Measurements from ENCODE around the gene TPPP2. TPM values are rescaled to one million over a fixed set of nuclear protein-coding genes. Genes with fewer than 3 reads are reported as not detected.
A peak's percentile ranks its signal among the peaks of the same experiment; 100 is the strongest.

Gene TPPP2
- total and polyA plus RNA-seq, 4 donors, result 1.5 to 5.9 (median 1.6) TPM

- Histone ChIP-seq H3K27ac (ENCODE audit: low read depth in 1 of 2, low read length in 2 of 2) (no peak overlapping the region), H3K27me3 (ENCODE audit: control insufficient read depth in 4 of 4, insufficient read depth in 4 of 4, low read length in 3 of 4) (no peaks in the 10 kb centered on the region), H3K36me3 (ENCODE audit: control insufficient read depth in 4 of 4, insufficient read depth in 3 of 4, low read depth in 1 of 4, low read length in 3 of 4) (peaks cover 8 to 45% (median 44%) of the 10 kb centered on the region in 4 donors), H3K4me1 (ENCODE audit: control insufficient read depth in 4 of 4, insufficient read depth in 4 of 4, low read length in 3 of 4) (peaks cover 0 to 64% (median 40%) of the 10 kb centered on the region in 4 donors), H3K4me3 (ENCODE audit: low read depth in 1 of 3, low read length in 3 of 3) (no peak overlapping the region), H3K9me3 (ENCODE audit: control insufficient read depth in 4 of 4, low read length in 3 of 4) (no peaks in the 10 kb centered on the region), H3K9ac (ENCODE audit: low read depth in 1 of 2, low read length in 2 of 2) (no peak overlapping the region)
- no peak for DNase-seq (ENCODE audit: low spot score)
- TF ChIP-seq FOXA2 (IDR thresholded peaks at IDR 0.05), result no peak
- TF ChIP-seq REST (IDR thresholded peaks at IDR 0.05), result no peak
- no peak for TF ChIP-seq YY1 (IDR thresholded peaks at IDR 0.05)
- TF ChIP-seq, protein P1, sequence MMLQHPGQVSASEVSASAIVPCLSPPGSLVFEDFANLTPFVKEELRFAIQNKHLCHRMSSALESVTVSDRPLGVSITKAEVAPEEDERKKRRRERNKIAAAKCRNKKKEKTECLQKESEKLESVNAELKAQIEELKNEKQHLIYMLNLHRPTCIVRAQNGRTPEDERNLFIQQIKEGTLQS (IDR thresholded peaks at IDR 0.05), result no peak
- TF ChIP-seq HNF4A (conservative IDR thresholded peaks at IDR 0.05), result no peak
- 72% methylated on average over 1 of the region's 1 CpG for WGBS
These were observed 10.7 kb upstream of the TPPP2 start for GRCh38 chr14:21019366-21019765.

DNA sequence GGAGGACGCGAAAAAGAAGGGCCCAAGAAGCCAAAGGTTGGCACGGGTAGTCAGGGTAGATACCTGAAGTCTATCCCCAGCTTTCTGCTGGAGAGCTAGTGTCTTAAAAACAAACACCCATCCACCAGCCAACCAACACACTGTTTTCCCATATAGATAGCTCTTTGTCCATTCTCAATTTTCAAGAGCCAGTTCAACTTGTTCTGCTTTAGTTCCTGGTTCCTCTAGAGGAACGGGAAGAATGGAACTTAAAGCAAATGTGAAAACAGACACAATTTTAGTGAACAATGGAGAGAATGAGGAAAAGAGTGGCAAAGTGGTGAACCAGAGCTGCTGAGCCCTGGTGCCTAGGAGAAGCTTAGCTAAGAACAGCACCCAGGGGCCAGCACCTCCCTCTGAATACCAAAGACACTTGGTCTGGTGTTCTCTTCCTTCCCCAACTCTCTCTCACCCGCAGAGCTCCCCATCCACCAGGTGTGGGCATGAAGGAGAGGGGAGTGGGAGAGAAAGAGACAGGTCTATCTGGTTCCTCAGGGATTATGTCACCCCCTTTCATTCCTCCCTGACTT lies 9.0 kb upstream of the TPPP2 start:
- Histone ChIP-seq H3K4me1 (ENCODE audit: control insufficient read depth in 4 of 4, insufficient read depth in 4 of 4, low read length in 3 of 4) (peaks cover 0 to 67% (median 40%) of the 10 kb centered on the region in 4 donors), H3K27ac (ENCODE audit: low read depth in 1 of 2, low read length in 2 of 2) (no peak overlapping the region), H3K9me3 (ENCODE audit: control insufficient read depth in 4 of 4, low read length in 3 of 4) (no peaks in the 10 kb centered on the region), H3K4me3 (ENCODE audit: low read depth in 1 of 3, low read length in 3 of 3) (no peak overlapping the region), H3K36me3 (ENCODE audit: control insufficient read depth in 4 of 4, insufficient read depth in 3 of 4, low read depth in 1 of 4, low read length in 3 of 4) (peaks cover 8 to 45% (median 44%) of the 10 kb centered on the region in 4 donors), H3K9ac (ENCODE audit: low read depth in 1 of 2, low read length in 2 of 2) (no peak overlapping the region), H3K27me3 (ENCODE audit: control insufficient read depth in 4 of 4, insufficient read depth in 4 of 4, low read length in 3 of 4) (no peaks in the 10 kb centered on the region)
- WGBS, result 89% methylated on average over 5 of the region's 5 CpGs
- TF ChIP-seq FOXA2 (IDR thresholded peaks at IDR 0.05) (no peak), YY1 (IDR thresholded peaks at IDR 0.05) (no peak)
- no peak for DNase-seq (ENCODE audit: low spot score)

DNA sequence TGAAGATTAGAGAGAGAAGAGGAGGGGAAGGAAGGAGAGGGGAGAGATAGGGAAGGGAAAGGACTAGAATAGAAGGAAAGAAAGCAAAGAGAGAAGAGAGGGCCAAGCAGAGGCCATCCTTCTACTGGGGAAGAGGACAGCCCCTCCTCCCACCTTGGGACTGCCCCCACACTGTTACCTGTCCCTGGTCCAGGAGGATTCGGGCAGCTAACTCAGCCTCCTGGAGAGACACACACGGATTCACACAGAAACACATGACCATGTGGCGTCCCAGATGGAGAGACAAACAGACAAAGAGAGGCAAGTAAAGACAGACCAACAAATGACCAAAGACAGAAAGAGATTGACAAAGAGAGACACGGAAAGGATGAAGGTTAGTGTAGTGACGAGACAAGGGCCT lies 7.3 kb upstream of the TPPP2 start:
- 35% methylated on average over 5 of the region's 5 CpGs for WGBS
- DNase-seq (ENCODE audit: low spot score), result no peak
- H3K4me1 ChIP-seq (ENCODE audit: control insufficient read depth in 4 of 4, insufficient read depth in 4 of 4, low read length in 3 of 4), result peaks cover 3 to 59% (median 41%) of the 10 kb centered on the region in 4 donors
- no peak for TF ChIP-seq EGR1 (IDR thresholded peaks at IDR 0.05; ENCODE audit: low read depth in 2 of 2)
- TF ChIP-seq, protein P1 (IDR thresholded peaks at IDR 0.05), result no peak
- peaks cover 6 to 39% (median 34%) of the 10 kb centered on the region in 4 donors for H3K36me3 ChIP-seq (ENCODE audit: control insufficient read depth in 4 of 4, insufficient read depth in 3 of 4, low read depth in 1 of 4, low read length in 3 of 4)
- no peaks in the 10 kb centered on the region for H3K9me3 ChIP-seq (ENCODE audit: control insufficient read depth in 4 of 4, low read length in 3 of 4)
- peak overlapping the region; percentile 77 to 87 for H3K27ac ChIP-seq (ENCODE audit: low read depth in 1 of 2, low read length in 2 of 2)
- H3K27me3 ChIP-seq (ENCODE audit: control insufficient read depth in 4 of 4, insufficient read depth in 4 of 4, low read length in 3 of 4), result no peaks in the 10 kb centered on the region
- H3K4me3 ChIP-seq (ENCODE audit: low read depth in 1 of 3, low read length in 3 of 3), result peak overlapping the region in 1 of 3 donors; percentile 28
- H3K9ac ChIP-seq (ENCODE audit: low read depth in 1 of 2, low read length in 2 of 2), result no peak overlapping the region

DNA sequence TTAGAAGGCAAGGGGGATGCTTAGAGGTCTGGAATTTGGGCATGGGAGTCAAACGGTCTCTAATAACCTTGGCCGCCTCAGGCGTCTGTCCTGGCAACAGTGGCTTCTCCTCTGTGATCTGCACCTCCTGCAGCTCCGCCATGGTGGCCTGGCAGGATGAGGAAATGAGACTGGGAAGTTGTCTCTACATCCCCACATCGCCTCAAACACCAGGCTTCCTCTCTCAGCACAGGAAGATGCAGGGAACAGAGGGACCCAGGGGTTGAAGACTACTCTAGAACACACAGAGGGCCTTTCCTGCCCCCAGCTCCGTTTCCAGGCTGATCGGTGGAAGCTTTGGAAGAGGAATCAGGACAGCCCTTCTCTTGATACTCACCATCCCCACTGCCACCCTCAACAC lies 6.8 kb upstream of the TPPP2 start:
- peak overlapping the region; percentile 77 to 87 for H3K27ac ChIP-seq (ENCODE audit: low read depth in 1 of 2, low read length in 2 of 2)
- H3K4me3 ChIP-seq (ENCODE audit: low read depth in 1 of 3, low read length in 3 of 3), result peak overlapping the region; percentile 70 to 89 (median 82)
- H3K9me3 ChIP-seq (ENCODE audit: control insufficient read depth in 4 of 4, low read length in 3 of 4), result no peaks in the 10 kb centered on the region
- H3K27me3 ChIP-seq (ENCODE audit: control insufficient read depth in 4 of 4, insufficient read depth in 4 of 4, low read length in 3 of 4), result no peaks in the 10 kb centered on the region
- peak in 1 of 2 donors; percentile 6 for TF ChIP-seq RAD21 (IDR thresholded peaks at IDR 0.05)
- TF ChIP-seq FOXA1 (IDR thresholded peaks at IDR 0.05), result no peak
- peak overlapping the region in 1 of 2 donors; percentile 37 for H3K9ac ChIP-seq (ENCODE audit: low read depth in 1 of 2, low read length in 2 of 2)
- DNase-seq (ENCODE audit: low spot score), result no peak
- H3K36me3 ChIP-seq (ENCODE audit: control insufficient read depth in 4 of 4, insufficient read depth in 3 of 4, low read depth in 1 of 4, low read length in 3 of 4), result peaks cover 5 to 34% (median 29%) of the 10 kb centered on the region in 4 donors
- H3K4me1 ChIP-seq (ENCODE audit: control insufficient read depth in 4 of 4, insufficient read depth in 4 of 4, low read length in 3 of 4), result peaks cover 3 to 54% (median 41%) of the 10 kb centered on the region in 4 donors
- 16% methylated on average over 7 of the region's 7 CpGs for WGBS

Data from liver (tissue), 9 donors.